B cell (primary cell): ENCODE data around the gene FAM120B. TPM values are rescaled to one million over a fixed set of nuclear protein-coding genes. Genes with fewer than 3 reads are reported as not detected.

Experiments used
- ATAC-seq: fragments of 200-7000 bp; cut with Tn5 transposase; one replicate; pipeline ENCODE4 v1.10.0; 2021; ENCODE audit warnings: low read depth, mild to moderate bottlenecking, moderate number of reproducible peaks, moderate library complexity
- CTCF ChIA-PET: fragments of 350-600 bp; sonication (Branson Sonifier 250); formaldehyde crosslinking; loops from one replicate; lab custom pipeline; 2021; ENCODE audit warnings: antibody characterized with exemption, inconsistent platforms; lab: Charles Lee
- POLR2A ChIA-PET: fragments of 350-600 bp; sonication (Branson Sonifier 250); formaldehyde crosslinking; loops from one replicate; lab custom pipeline; 2021; ENCODE audit warnings: antibody characterized with exemption; lab: Charles Lee
- DNase-seq: peaks from one replicate; pipeline ENCODE4 v3.0.0; 2013
- H2AFZ ChIP-seq: 2 replicates; pipeline ENCODE4 v1.6.1; 2012; ENCODE audit warnings: mild to moderate bottlenecking, low read depth, low read length; ENCODE audit not compliant: insufficient read depth, poor library complexity, severe bottlenecking
- H3K27ac ChIP-seq, 2 donors: 1 replicate in 1 of 2; 2 replicates in 1 of 2; pipeline ENCODE4 v1.5.1; 2012 to 2013; ENCODE audit warnings: low read length in 2 of 2, mild to moderate bottlenecking in 2 of 2, moderate library complexity in 1 of 2
- H3K27me3 ChIP-seq, 4 experiments: fragments of 200-600 bp in 1 of 4; sonication (generic) in 1 of 4; replicated peaks in 1 of 4; 1 replicate in 2 of 4; 2 replicates in 2 of 4; pipeline versions ENCODE4 v1.6.1 to v1.7.0; 2013 to 2016; ENCODE audit warnings: low read length in 3 of 4, mild to moderate bottlenecking in 2 of 4, mixed read lengths in 1 of 4, moderate library complexity in 1 of 4; ENCODE audit not compliant: insufficient read depth in 4 of 4, control insufficient read depth in 3 of 4; ENCODE audit errors: control extremely low read depth in 1 of 4
- H3K36me3 ChIP-seq, 2 experiments: replicated peaks in 1 of 2; 1 replicate in 1 of 2; 2 replicates in 1 of 2; pipeline versions ENCODE4 v1.6.1 to v1.7.1; 2013; ENCODE audit warnings: low read length in 1 of 2; ENCODE audit not compliant: insufficient read depth in 2 of 2, control insufficient read depth in 1 of 2; ENCODE audit errors: control extremely low read depth in 1 of 2, extremely low read depth in 1 of 2
- H3K4me1 ChIP-seq, 2 donors: fragments of 200-600 bp in 1 of 2; sonication (generic) in 1 of 2; 1 replicate in 1 of 2; 2 replicates in 1 of 2; pipeline versions ENCODE4 v1.5.1 to v1.6.1; 2013 to 2017; ENCODE audit warnings: low read length in 2 of 2; ENCODE audit not compliant: control insufficient read depth in 2 of 2, insufficient read depth in 2 of 2
- H3K4me2 ChIP-seq: replicated peaks from 2 replicates; pipeline ENCODE3; 2012; ENCODE audit warnings: mild to moderate bottlenecking, low read depth, low read length; ENCODE audit not compliant: poor library complexity, severe bottlenecking
- H3K4me3 ChIP-seq, 5 experiments: fragments of 200-600 bp in 1 of 5; sonication (generic) in 1 of 5; 1 replicate in 3 of 5; 2 replicates in 2 of 5; pipeline versions ENCODE4 v1.5.1 to v1.7.0; 2011 to 2016; ENCODE audit warnings: low read length in 4 of 5, mild to moderate bottlenecking in 4 of 5, low read depth in 2 of 5, control low read depth in 1 of 5, moderate library complexity in 1 of 5; ENCODE audit not compliant: insufficient read depth in 1 of 5; ENCODE audit errors: control extremely low read depth in 1 of 5, extremely low read depth in 1 of 5
- H3K79me2 ChIP-seq: fragments of 200-600 bp; sonication (generic); one replicate; pipeline ENCODE4 v1.6.0; 2016; ENCODE audit warnings: low read length; ENCODE audit not compliant: control insufficient read depth, insufficient read depth
- H3K9ac ChIP-seq: fragments of 200-600 bp; sonication (generic); 2 replicates; pipeline ENCODE4 v1.6.1; 2017; ENCODE audit warnings: mild to moderate bottlenecking, low read length, moderate library complexity
- H3K9me3 ChIP-seq, 3 donors: one replicate each; pipeline versions ENCODE4 v1.6.1 to v1.7.1; 2013; ENCODE audit warnings: low read length in 2 of 3; ENCODE audit not compliant: control insufficient read depth in 2 of 3, insufficient read depth in 1 of 3; ENCODE audit errors: control extremely low read depth in 1 of 3
- H4K20me1 ChIP-seq: 2 replicates; pipeline ENCODE4 v1.6.0; 2012; ENCODE audit warnings: mild to moderate bottlenecking, low read length; ENCODE audit not compliant: insufficient read depth, control insufficient read depth, poor library complexity, severe bottlenecking
- H3K27ac Mint-ChIP-seq: one replicate; pipeline ENCODE4 v1.8.0; 2021; ENCODE audit warnings: mixed read lengths
- H3K27me3 Mint-ChIP-seq: one replicate; pipeline ENCODE4 v1.8.0; 2021; ENCODE audit warnings: mixed read lengths
- H3K4me1 Mint-ChIP-seq: one replicate; pipeline ENCODE4 v1.8.0; 2021; ENCODE audit warnings: mixed read lengths
- H3K4me3 Mint-ChIP-seq: one replicate; pipeline ENCODE4 v1.8.0; 2021; ENCODE audit warnings: mixed read lengths
- H3K9me3 Mint-ChIP-seq: one replicate; pipeline ENCODE4 v1.8.0; 2022; ENCODE audit warnings: mixed read lengths; ENCODE audit not compliant: insufficient read depth
- EZH2 ChIP-seq: IDR thresholded peaks from 2 replicates; pipeline ENCODE4 v1.6.1; 2012; ENCODE audit warnings: borderline replicate concordance, low read depth, mild to moderate bottlenecking, moderate library complexity, low read length; ENCODE audit not compliant: insufficient read depth, poor library complexity, severe bottlenecking
- WGBS: methylation state at CpG from one replicate; pipeline ENCODE4 v1.1.5; 2013; ENCODE audit warnings: missing lambda C conversion rate; ENCODE audit not compliant: insufficient coverage; 5-methylcytosine and 5-hydroxymethylcytosine counted together
- intact Hi-C: fragments of 100-400 bp; cut with micrococcal nuclease; formaldehyde crosslinking; loops from one replicate; pipeline ENCODE4 v1.10.0; 2022
- polyA plus RNA-seq: library from polyadenylated mRNA; depleted of rRNA; stranded (reverse); fragments of >200 nt; gene quantifications from 2 replicates; pipeline ENCODE4 v1.2.3, GENCODE V29; 2012
- total RNA-seq, 2 donors: library from RNA; stranded (reverse); fragments of 120-200 nt in 1 of 2; gene quantifications; 1 replicate in 1 of 2; 2 replicates in 1 of 2; pipeline versions ENCODE4 v1.2.3 to v1.2.4, GENCODE V29; 2013 to 2022
- TF ChIP-seq, protein P1 (sequence below): fragments of 200-600 bp; IDR thresholded peaks from one replicate; pipeline ENCODE4 v1.8.0; 2022; ENCODE audit warnings: antibody characterized with exemption, mild to moderate bottlenecking

Gene FAM120B
- total and polyA plus RNA-seq, 2 donors (not counting 1 experiment from before 2014, with no cell fraction given), result 12.5 to 51.7 TPM

DNA sequence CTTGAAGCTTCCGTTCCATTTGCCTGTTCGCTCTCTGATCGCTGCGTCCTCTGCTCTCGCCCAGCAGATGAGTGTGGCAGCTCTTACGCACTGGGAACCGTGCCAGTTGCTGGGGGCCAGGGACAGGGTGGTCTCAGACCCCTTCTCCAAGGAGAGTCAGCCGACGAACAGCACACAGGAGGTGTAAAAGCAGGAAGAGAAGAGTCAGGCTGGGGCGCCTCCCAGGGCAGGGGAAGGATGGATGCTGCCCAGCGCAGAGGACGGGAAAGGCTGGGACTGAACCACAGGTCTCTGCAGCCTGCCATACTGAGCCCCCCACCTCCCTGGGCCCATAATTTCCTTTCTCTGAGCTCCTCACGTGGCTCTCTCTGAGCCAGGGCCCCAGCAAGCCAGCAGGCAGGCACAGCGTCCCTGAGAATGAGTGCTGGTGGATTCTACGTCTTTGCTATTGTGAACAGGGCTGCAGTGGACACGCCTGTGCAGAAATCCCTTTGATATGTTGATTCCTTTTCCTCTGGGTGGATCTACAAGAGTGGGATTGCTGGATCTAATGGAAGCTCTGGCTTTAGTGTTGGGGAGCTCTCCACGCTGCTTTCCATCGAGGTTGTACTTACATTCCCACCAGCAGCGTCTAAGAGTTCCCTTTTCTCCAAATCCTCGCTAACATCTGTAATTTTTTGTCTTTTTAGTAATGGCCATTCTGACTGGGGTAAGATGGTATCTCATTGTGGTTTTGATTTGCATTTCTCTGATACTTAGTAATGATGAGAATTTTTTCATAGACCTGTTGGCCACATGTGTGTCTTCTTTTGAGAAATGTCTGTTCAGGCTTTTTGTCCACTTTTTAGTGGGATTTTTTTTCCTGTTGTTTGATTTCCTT, 142.4 kb downstream of the FAM120B start:
- peaks cover 0 to 18% (median 0%) of the 10 kb centered on the region in 3 donors for H3K9me3 ChIP-seq
- no peak overlapping the region for H3K4me3 ChIP-seq
- no peaks in the 10 kb centered on the region for H3K27me3 Mint-ChIP-seq
- no peaks in the 10 kb centered on the region for H3K27me3 ChIP-seq
- peaks cover 3% of the 10 kb centered on the region for H3K9me3 Mint-ChIP-seq
- no peak overlapping the region for H3K4me2 ChIP-seq
- no peak overlapping the region for H3K27ac ChIP-seq
- H3K79me2 ChIP-seq, result no peaks in the 10 kb centered on the region
- ChIA-PET POLR2A (no interaction called here), CTCF (no interaction called here)
- DNase-seq, result no peak
- H3K4me1 ChIP-seq, result no peaks in the 10 kb centered on the region
- H3K4me3 Mint-ChIP-seq, result no peak overlapping the region
- no peaks in the 10 kb centered on the region for H3K36me3 ChIP-seq
- no peaks in the 10 kb centered on the region for H4K20me1 ChIP-seq
- intact Hi-C loops, result no loop called here
- no peak overlapping the region for H2AFZ ChIP-seq
- no peaks in the 10 kb centered on the region for H3K4me1 Mint-ChIP-seq
- no peak for ATAC-seq
- H3K9ac ChIP-seq, result no peak overlapping the region
- 89% methylated on average over 13 of the region's 20 CpGs for WGBS
- no peak overlapping the region for H3K27ac Mint-ChIP-seq
- TF ChIP-seq EZH2, result no peak
- TF ChIP-seq, protein P1, sequence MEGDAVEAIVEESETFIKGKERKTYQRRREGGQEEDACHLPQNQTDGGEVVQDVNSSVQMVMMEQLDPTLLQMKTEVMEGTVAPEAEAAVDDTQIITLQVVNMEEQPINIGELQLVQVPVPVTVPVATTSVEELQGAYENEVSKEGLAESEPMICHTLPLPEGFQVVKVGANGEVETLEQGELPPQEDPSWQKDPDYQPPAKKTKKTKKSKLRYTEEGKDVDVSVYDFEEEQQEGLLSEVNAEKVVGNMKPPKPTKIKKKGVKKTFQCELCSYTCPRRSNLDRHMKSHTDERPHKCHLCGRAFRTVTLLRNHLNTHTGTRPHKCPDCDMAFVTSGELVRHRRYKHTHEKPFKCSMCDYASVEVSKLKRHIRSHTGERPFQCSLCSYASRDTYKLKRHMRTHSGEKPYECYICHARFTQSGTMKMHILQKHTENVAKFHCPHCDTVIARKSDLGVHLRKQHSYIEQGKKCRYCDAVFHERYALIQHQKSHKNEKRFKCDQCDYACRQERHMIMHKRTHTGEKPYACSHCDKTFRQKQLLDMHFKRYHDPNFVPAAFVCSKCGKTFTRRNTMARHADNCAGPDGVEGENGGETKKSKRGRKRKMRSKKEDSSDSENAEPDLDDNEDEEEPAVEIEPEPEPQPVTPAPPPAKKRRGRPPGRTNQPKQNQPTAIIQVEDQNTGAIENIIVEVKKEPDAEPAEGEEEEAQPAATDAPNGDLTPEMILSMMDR, result no peak
